HL-60 (cell line): ENCODE measurements around the gene TEKTIP1.

ENCODE experiments used
- CTCF ChIP-seq: IDR thresholded peaks from one replicate; pipeline ENCODE4 v1.5.1; 2011; ENCODE audit warnings: low read length, control low read depth, inconsistent platforms; ENCODE audit not compliant: insufficient read depth
- REST ChIP-seq: IDR thresholded peaks from 2 replicates; pipeline ENCODE4 v1.6.1; 2012; ENCODE audit warnings: low read depth; ENCODE audit not compliant: insufficient replicate concordance

- no peak for TF ChIP-seq CTCF
- no peak for TF ChIP-seq REST
Observed at GRCh38 chr19:3533563-3534216, 5.3 kb upstream of the TEKTIP1 start.
